Right lobe of liver (tissue), 6 donors: ENCODE measurements around the gene ARHGAP21. TPM values are rescaled to one million over a fixed set of nuclear protein-coding genes. Genes with fewer than 3 reads are reported as not detected.
A peak's percentile ranks its signal among the peaks of the same experiment; 100 is the strongest.
"Not testable (repeated sequence)": the region's sequence is repeated elsewhere in the genome, so short reads cannot be mapped to it uniquely, and the experiment has no call there.

ENCODE experiments used
- ATAC-seq, 4 donors: fragments of 200-7000 bp; cut with Tn5 transposase; one replicate each; pipeline ENCODE4 v1.9.1; 2020; ENCODE audit warnings: mild to moderate bottlenecking in 4 of 4, moderate library complexity in 4 of 4
- DNase-seq, 3 donors: peaks; one replicate each; pipeline ENCODE4 v3.0.0-alpha.2; 2020
- H3K27ac ChIP-seq, 3 donors: fragments of 200-600 bp; one replicate each; pipeline ENCODE4 v1.8.0; 2022
- H3K27me3 ChIP-seq, 2 donors: fragments of 200-600 bp; one replicate each; pipeline ENCODE4 v1.8.0; 2022
- H3K36me3 ChIP-seq, 4 donors: fragments of 200-600 bp; sonication (generic) in 1 of 4; one replicate each; pipeline versions ENCODE4 v1.5.1 to v1.8.0; 2017 to 2022; ENCODE audit warnings: control low read depth in 1 of 4
- H3K4me1 ChIP-seq, 4 donors: fragments of 200-600 bp; sonication (generic) in 1 of 4; one replicate each; pipeline versions ENCODE4 v1.5.1 to v1.8.0; 2017 to 2022; ENCODE audit warnings: control low read depth in 1 of 4
- H3K4me3 ChIP-seq, 3 donors: fragments of 200-600 bp; one replicate each; pipeline ENCODE4 v1.8.0; 2022
- H3K9me3 ChIP-seq, 4 donors: fragments of 200-600 bp; sonication (generic) in 1 of 4; one replicate each; pipeline versions ENCODE4 v1.5.1 to v1.8.0; 2017 to 2022; ENCODE audit warnings: control low read depth in 1 of 4
- CTCF ChIP-seq, 4 donors: fragments of 200-600 bp in 3 of 4; fragments of 450-650 bp in 1 of 4; IDR thresholded peaks; one replicate each; pipeline versions ENCODE4 v1.5.1 to v1.8.0; 2016 to 2022; ENCODE audit warnings: antibody characterized with exemption in 4 of 4, mild to moderate bottlenecking in 2 of 4
- POLR2A ChIP-seq: fragments of 450-650 bp; IDR thresholded peaks from one replicate; pipeline ENCODE4 v1.6.1; 2017; ENCODE audit warnings: antibody characterized with exemption, mild to moderate bottlenecking
- WGBS: methylation state at CpG from one replicate; pipeline ENCODE4 v1.1.6; 2018; ENCODE audit warnings: low coverage, low lambda C conversion rate; ENCODE audit not compliant: insufficient coverage; ENCODE audit errors: missing lambda C conversion rate; 5-methylcytosine and 5-hydroxymethylcytosine counted together
- intact Hi-C, 2 donors: fragments of 100-400 bp; cut with DNase I; formaldehyde crosslinking; loops; one replicate each; pipeline versions ENCODE4 v1.11.2 to v1.14.1; 2022
- total RNA-seq, 6 experiments: library from RNA; depleted of rRNA in 2 of 6; stranded (reverse); fragments of >200 nt in 2 of 6; fragmentation: NEBNext Ultra II Directional in 3 of 6; extraction: Animal tissue kit (Norgen Biotek cat#: 25700) in 3 of 6; gene quantifications; one replicate each; pipeline versions ENCODE4 v1.1.0 to v1.2.4, GENCODE V29; 2016 to 2023
- donor health status: DM: no; HTN: yes; CAD: no.
- donor health status: DM: no; HTN: no; CAD: no.
- donor health status: DM: no; HTN: no; CAD: no.
- donor health status: DM: no; HTN: yes; CAD: no.
- donor health status: DM: no; HTN: yes; CAD: no.

The ARHGAP21 gene
- total RNA-seq, 6 experiments from 2014 or later, result 27.6 to 47.1 (median 31.0) TPM

GRCh38 chr10:24625778-24626177 is 97.9 kb downstream of the ARHGAP21 start:
- Histone ChIP-seq H3K9me3 (no peaks in the 10 kb centered on the region), H3K4me3 (no peak overlapping the region), H3K27me3 (no peaks in the 10 kb centered on the region), H3K4me1 (no peaks in the 10 kb centered on the region), H3K27ac (no peak overlapping the region), H3K36me3 (no peaks in the 10 kb centered on the region)
- ATAC-seq (no peak), DNase-seq (no peak)
- 94% methylated on average over 4 of the region's 4 CpGs for WGBS
- TF ChIP-seq CTCF (IDR thresholded peaks at IDR 0.05) (no peak), POLR2A (no peak)
- intact Hi-C loops, result no loop called here

DNA sequence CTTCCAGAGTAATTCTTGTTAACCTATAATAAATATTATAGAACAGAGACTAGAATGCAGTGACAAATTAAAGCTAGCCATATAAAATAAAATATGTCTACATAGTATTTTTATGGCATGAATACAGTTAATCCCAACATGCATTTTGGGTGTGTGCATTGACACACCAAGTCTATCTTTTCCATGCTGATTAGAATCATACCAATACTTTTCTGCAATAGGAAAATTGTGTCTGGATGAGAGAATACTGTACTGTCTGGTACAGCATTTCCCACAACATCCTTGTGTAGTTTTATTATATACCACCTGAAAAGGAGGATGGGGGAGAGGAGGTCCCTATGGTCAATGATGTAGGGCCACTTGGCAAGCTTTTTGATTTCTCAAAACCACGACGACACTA is 100.3 kb downstream of the ARHGAP21 start:
- intact Hi-C loops, result no loop called here
- Histone ChIP-seq H3K4me3 (no peak overlapping the region), H3K4me1 (no peaks in the 10 kb centered on the region), H3K27ac (no peak overlapping the region), H3K36me3 (peaks cover 0 to 4% (median 0%) of the 10 kb centered on the region in 4 donors), H3K27me3 (no peaks in the 10 kb centered on the region), H3K9me3 (no peaks in the 10 kb centered on the region)
- DNase-seq, result no peak
- ATAC-seq, result no peak
- WGBS, result 88% methylated on average over 2 of the region's 2 CpGs
- TF ChIP-seq CTCF (IDR thresholded peaks at IDR 0.05), result no peak
- no peak for TF ChIP-seq POLR2A

DNA sequence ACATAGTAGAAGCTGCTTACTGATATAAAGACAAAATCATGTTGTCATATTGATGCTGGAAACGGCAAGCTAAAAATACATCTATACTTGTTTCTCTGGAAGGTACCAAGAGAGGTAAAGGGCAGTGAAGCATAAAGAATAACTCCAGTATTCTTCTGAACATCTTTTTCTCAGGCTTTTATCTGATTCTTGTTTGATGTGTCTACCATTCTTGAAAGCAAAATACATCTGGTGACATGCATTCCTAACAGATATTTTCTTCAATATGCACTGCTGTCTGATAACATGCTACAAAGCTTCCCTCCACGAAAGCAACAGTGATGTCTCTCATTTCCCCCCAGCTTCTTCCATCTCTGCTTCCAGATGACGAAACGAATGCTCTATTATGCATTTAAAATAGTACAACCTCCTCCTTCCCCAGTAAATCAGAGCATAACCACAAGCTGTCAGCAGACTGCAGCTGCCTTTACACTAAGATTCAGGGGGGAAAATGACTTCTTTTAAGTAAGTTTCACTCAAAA is 100.8 kb downstream of the ARHGAP21 start:
- no peak overlapping the region for H3K27ac ChIP-seq
- ATAC-seq (no peak), DNase-seq (no peak)
- TF ChIP-seq POLR2A (no peak), CTCF (IDR thresholded peaks at IDR 0.05) (no peak)
- no peaks in the 10 kb centered on the region for H3K9me3 ChIP-seq
- peaks cover 0 to 4% (median 0%) of the 10 kb centered on the region in 4 donors for H3K36me3 ChIP-seq
- WGBS, result 31% methylated on average over 4 of the region's 4 CpGs
- no peaks in the 10 kb centered on the region for H3K27me3 ChIP-seq
- no peaks in the 10 kb centered on the region for H3K4me1 ChIP-seq
- intact Hi-C loops, result no loop called here
- H3K4me3 ChIP-seq, result no peak overlapping the region

DNA sequence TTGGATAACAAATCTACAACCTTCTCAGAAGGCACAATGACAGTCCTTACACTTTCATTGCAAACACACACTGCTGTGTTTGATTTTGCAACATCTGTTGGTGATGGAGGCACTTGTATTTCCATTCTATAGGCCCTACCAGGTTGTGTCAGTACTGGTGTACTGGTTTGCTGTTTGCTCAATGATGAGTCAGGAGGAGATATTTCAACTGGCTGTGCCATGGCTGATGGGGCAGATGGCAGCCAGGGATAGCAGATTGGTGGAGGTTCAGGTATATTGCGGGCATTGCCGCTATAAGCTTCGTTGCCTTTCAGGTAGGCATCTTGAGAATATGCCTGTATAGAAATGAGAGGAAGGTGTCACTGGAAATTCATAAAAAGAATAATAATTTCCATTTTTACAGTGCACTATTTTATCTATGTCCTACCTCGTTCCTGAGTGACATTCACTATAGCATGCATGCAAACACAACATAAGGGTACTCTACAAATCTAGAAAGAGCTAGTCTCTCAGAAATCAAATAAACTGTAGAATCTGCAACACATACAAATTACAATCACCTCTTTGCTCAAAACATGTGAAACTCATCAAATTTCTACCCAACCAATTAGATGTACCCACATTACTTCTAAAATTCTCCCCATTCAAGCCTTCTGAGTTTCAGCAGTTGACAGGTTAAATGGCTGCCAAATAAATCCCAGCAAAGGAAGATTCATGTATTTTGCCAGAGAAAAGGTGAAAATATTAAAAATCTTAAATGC is 102.5 kb downstream of the ARHGAP21 start:
- DNase-seq, H3K36me3 ChIP-seq, H3K4me3 ChIP-seq, H3K4me1 ChIP-seq, H3K9me3 ChIP-seq, H3K27me3 ChIP-seq, intact Hi-C loops, H3K27ac ChIP-seq: not testable (repeated sequence)
- peak in 1 of 4 donors; percentile 56 for ATAC-seq
- 94% methylated on average over 4 of the region's 4 CpGs for WGBS

DNA sequence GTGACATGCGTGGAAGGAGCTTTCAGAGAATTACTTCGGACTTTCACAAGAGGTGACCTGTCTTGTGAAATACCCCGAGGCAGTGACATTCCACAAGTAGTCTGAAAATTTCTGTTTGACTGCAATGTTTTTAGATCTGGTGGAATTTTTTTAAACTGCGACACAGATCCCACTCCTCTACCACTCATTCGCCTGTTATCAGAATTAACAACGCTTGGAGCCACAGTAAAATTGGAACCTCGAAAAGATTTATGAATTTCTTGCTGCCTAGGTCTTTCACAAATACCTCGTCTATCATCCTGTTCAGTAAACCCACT is 103.7 kb downstream of the ARHGAP21 start:
- H3K4me3 ChIP-seq, intact Hi-C loops, H3K27ac ChIP-seq, H3K4me1 ChIP-seq, H3K27me3 ChIP-seq, H3K36me3 ChIP-seq, DNase-seq, H3K9me3 ChIP-seq: not testable (repeated sequence)
- peak in 1 of 4 donors; percentile 20 for ATAC-seq
- WGBS, result 89% methylated on average over 8 of the region's 8 CpGs

DNA sequence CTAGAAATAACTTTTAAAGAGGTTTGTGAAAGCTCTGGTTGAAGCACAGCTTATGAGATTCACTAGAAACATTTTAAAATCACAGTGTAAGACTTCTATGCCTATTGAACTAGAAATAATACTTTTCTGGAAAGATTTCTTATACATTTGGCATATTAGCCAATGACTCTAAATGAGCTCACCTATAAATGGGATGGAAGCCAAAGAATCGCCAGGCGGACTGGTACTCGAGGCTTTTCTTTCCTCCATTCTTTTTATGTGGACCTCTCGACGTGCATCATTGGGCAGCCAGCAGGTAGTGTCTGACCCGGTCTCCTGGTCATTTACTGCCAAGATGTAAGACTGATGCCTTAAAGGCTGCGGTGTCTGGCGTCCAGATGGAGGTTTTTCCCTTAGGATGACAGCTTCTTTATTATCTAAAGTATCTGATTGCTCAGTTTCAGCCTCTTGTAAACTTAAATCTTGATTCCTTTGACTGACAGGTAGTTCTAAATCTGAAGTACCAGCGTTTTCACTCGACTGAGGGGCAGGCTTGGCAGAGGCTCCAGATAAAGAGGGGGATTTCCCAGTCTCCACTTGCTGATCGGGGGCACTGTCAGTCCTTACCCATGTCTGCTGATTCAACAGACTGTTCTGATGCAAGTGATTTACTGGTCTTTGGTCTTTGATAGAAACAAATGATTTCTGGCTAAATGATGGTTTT is 104.2 kb downstream of the ARHGAP21 start:
- H3K27me3 ChIP-seq, H3K36me3 ChIP-seq, ATAC-seq, H3K9me3 ChIP-seq, intact Hi-C loops, H3K4me1 ChIP-seq, H3K27ac ChIP-seq, DNase-seq, H3K4me3 ChIP-seq: not testable (repeated sequence)
- 84% methylated on average over 8 of the region's 11 CpGs for WGBS
